ENCODE measurements around the gene NOX4.
"Not testable (repeated sequence)": the region's sequence is repeated elsewhere in the genome, so short reads cannot be mapped to it uniquely, and the experiment has no call there.

The NOX4 gene

DNA sequence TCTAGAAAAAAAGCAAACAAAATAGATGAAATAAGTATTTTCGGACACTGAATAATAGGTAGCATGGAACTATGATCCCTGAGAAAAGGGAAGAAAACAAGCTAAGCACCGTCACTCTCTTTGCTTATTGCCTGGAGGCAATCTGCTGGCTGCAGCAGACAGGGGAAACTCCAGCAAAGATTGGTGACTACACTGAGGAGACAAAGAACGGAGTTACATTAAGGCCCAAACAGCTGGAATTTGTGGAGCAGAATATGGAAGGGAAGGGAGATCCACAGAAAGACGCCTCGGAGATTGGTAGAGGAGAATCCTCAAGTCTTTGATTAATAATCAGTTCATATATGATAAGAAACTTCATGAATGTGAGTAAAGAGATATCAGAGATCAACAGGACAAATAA is 163.3 kb downstream of the NOX4 start:
- POLR2A ChIA-PET: no interaction called here

DNA sequence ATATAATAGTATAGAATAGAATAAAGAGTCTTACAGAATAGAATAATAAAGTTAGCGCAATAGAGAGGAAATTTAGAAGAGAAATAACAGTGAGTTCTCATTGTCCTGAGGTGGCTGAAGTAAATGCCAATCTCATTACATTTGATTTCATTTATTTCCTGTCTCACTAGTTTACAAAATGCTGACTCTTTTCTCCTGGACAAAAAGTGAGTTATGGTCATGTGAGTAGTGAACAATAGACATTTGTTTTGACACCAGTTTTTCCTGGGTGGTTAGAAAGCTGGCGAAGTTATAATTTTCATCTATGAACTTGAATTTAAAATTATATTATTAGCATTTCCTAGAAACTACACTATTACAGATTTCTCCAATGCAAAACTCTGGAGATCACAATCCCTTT is 169.8 kb downstream of the NOX4 start:
- ChIA-PET POLR2A (no interaction called here), CTCF (no interaction called here)
- DNase-seq (ENCODE audit: extremely low spot score): no peak
- no peak for TF ChIP-seq SUZ12 (IDR thresholded peaks at IDR 0.05)

More for the DNA sequence above, 163.3 kb downstream of the NOX4 start:
- TF ChIP-seq ZNF384 (IDR thresholded peaks at IDR 0.05) (no peak), SP1 (IDR thresholded peaks at IDR 0.05) (no peak), FOXM1 (IDR thresholded peaks at IDR 0.05; ENCODE audit: borderline replicate concordance) (no peak)
- CTCF ChIA-PET: interaction anchor here (0.6 kb wide), 1 partner anchor 42 kb away, joined by 3 read pairs; no protein-coding TSS in a partner anchor
- DNase-seq (ENCODE audit: extremely low spot score): no peak

DNA sequence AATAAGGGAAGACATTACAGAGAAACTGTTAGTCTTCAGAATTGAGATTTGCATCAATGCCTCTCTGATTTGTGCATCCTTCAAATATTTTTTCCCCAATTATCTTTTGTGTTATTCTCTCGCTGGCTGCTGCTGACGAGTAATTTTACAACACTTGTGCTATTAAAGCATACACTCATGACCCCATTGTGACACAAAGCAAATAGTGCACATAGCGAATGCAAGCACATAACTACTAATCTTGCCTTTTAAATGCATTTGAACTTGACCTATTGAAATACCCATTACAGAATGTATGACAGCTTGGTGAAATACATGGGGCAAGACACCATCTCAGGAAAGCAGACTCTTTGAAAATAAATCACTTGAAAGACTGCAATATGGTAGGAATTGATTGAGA is 180.6 kb downstream of the NOX4 start:
- DNase-seq (ENCODE audit: extremely low spot score); POLR2A ChIA-PET; CTCF ChIA-PET: not testable (repeated sequence)

DNA sequence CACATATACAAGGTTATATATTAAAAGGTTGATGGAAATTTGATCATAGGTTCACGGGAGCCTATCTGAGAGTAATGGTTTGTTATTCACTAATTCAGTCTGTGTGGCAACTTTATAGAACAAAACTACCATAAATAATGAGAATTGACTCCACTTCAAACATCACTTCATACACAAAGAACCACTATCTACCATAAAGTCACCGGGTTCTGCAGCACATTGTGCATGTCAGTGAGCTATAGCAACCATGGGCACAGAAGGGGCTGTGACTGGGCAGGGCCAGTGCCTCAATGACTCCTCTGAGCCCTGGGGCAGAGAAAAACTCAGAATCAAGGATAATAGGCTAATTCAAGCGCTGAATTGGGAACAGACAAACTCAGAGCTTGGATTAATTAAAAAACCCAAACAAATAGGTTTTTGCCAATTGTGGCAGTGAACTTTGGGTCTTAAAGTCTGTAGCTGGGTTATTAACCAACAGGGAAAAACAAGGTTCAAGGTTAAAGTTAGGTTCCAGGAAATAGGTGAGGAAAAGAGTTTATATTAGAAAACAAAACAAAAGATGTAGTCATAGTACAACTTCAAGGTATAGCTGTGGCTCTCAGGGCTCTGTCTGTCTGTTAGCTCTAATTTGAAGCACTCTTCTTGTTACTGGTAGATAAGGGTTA is 181.7 kb downstream of the NOX4 start:
- POLR2A ChIA-PET; DNase-seq (ENCODE audit: extremely low spot score); CTCF ChIA-PET: not testable (repeated sequence)

DNA sequence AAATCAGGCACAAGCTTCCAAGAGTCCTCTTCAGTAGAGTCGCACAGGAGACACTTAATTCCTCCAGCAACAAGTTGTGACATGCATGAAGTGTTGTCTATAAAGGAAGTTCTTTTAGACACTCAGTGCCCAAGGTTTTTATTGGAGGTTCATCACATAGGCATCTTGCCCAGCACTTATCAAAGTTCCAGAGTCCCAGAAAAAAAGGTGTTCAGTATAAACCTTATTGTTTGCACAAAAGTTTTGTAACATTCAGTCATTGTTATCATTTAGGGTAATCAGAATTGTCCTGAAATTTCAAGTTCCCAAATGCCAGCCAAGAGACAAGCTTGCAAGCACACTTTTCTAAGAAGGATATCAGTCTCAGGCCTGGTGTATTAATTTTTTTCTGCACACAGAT is 182.9 kb downstream of the NOX4 start:
- DNase-seq (ENCODE audit: extremely low spot score); CTCF ChIA-PET; POLR2A ChIA-PET: not testable (repeated sequence)

DNA sequence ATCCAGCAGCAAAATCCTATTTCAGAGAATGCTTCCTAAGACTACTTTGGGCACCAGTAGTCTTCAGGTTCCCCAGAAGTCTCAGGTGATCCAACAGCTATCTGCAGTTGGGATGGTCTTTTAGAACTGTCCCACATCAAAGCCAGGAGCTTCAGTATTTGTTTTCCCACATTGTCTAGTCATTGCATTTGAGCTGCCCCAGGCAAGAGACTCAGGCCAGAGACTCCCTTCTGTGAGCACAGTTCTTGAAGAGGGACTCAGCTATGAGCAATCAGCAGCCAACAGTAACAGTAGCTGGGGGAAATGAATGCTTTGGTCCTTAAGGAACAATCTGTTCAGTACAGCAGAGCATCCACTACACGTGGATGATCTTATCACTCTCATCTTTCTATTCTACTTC is 188.1 kb downstream of the NOX4 start:
- CTCF ChIA-PET; DNase-seq (ENCODE audit: extremely low spot score); POLR2A ChIA-PET: not testable (repeated sequence)

DNA sequence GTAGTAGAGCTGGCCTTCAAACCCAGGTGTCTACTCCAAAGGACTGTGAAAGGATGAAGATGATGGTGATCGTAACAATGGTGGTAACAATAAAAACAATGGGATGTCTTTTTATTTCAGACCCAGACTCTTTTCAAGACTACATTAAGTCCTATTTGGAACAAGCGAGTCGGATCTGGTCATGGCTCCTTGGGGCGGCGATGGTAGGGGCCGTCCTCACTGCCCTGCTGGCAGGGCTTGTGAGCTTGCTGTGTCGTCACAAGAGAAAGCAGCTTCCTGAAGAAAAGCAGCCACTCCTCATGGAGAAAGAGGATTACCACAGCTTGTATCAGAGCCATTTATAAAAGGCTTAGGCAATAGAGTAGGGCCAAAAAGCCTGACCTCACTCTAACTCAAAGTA is 196.2 kb downstream of the NOX4 start:
- CTCF ChIA-PET; POLR2A ChIA-PET; DNase-seq (ENCODE audit: extremely low spot score): not testable (repeated sequence)

DNA sequence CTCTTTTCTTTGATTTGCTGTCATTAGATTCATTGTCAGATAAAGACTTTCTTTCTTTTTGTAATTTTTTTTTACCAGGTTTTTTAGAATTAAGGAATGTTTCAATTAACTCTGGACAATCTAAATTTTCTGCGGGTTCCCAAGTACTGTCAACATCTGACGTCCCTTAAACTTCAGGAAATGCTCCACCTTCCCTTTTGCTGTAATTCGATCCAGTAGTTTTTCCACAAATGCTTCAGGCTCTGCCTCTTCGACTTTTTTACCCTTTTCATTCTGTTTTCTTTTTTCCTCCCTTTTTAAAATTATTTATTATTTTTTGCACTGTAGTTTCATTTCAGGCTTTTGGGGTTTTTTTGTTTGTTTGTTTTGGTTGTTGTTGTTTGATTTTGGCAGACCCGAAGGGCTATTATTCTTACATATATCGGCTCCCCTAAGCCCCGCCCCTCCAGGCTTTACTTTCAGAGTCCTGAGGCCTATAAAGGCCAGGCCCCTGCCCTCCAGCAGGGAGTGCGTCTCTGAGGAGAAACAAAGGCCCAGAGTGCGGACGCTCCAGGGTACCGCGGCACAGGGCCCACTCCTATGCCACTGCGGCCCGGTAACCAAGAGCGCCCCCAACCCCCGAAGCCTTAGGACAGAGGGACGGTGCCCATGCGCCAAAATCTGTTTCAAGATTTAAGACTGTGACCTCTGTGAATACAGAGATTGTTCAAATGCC is 197.1 kb downstream of the NOX4 start:
- DNase-seq (ENCODE audit: extremely low spot score): no peak
- CTCF ChIA-PET: no interaction called here
- POLR2A ChIA-PET: no interaction called here
- no peak for TF ChIP-seq FOXM1 (IDR thresholded peaks at IDR 0.05; ENCODE audit: borderline replicate concordance)
- TF ChIP-seq L3MBTL2 (conservative IDR thresholded peaks at IDR 0.05): no peak
- TF ChIP-seq ZNF384 (IDR thresholded peaks at IDR 0.05): no peak
- no peak for TF ChIP-seq ELF4 (IDR thresholded peaks at IDR 0.05)
- TF ChIP-seq HDGF (IDR thresholded peaks at IDR 0.05; ENCODE audit: borderline replicate concordance): no peak
- TF ChIP-seq ARNT (IDR thresholded peaks at IDR 0.05): no peak
- no peak for TF ChIP-seq LEF1 (IDR thresholded peaks at IDR 0.05; ENCODE audit: borderline replicate concordance)
- no peak for TF ChIP-seq TARDBP (IDR thresholded peaks at IDR 0.05)
- no peak for TF ChIP-seq SP1 (IDR thresholded peaks at IDR 0.05)
- TF ChIP-seq BHLHE40 (IDR thresholded peaks at IDR 0.05; ENCODE audit: borderline replicate concordance): no peak
- no peak for TF ChIP-seq SUZ12 (IDR thresholded peaks at IDR 0.05)
- TF ChIP-seq, protein P1, sequence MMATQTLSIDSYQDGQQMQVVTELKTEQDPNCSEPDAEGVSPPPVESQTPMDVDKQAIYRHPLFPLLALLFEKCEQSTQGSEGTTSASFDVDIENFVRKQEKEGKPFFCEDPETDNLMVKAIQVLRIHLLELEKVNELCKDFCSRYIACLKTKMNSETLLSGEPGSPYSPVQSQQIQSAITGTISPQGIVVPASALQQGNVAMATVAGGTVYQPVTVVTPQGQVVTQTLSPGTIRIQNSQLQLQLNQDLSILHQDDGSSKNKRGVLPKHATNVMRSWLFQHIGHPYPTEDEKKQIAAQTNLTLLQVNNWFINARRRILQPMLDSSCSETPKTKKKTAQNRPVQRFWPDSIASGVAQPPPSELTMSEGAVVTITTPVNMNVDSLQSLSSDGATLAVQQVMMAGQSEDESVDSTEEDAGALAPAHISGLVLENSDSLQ (IDR thresholded peaks at IDR 0.05): no peak
- TF ChIP-seq NFRKB (IDR thresholded peaks at IDR 0.05): no peak
- no peak for TF ChIP-seq FOXA1 (IDR thresholded peaks at IDR 0.05)
- no peak for TF ChIP-seq CTBP1 (IDR thresholded peaks at IDR 0.05; ENCODE audit: borderline replicate concordance)
- no peak for TF ChIP-seq FOXK2 (IDR thresholded peaks at IDR 0.05)

DNA sequence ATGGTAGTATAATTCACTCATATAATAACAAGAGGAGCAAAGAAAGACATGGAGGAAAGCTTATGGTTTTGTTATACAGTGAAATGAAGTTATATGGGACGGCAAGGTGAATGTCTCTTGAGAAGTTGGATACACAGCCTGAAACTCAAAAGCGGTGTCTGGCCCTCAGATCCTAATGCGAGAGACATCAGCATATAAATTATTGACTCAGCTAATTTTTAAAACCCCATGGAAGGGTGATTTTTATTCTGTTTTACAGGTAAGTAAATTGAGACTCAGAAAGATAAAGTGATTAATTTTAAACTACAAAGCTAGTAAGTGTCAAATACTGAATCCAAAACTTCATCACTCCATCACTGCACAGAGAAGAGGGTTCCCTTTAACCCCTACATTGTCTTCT is 203.2 kb downstream of the NOX4 start:
- DNase-seq (ENCODE audit: extremely low spot score); POLR2A ChIA-PET; CTCF ChIA-PET: not testable (repeated sequence)

DNA sequence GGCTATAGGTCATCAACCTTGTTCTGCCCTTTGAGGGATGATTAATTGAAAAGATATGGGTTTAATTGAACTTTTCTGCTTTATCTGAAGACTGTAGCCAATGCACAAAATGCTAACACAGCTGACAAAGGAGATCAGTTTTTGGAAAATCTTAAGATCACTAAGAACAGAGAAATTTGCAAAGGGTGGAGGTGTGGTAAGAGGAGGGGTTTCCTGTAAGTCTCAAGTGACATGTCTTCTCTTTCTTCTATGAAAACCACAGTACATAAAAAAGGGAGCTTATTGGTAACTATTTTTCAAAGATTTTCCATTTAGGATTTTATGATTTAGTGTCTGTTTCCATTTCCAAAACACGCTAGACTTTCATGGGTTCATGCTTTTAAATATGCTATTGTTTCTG is 204.6 kb downstream of the NOX4 start:
- POLR2A ChIA-PET; DNase-seq (ENCODE audit: extremely low spot score); CTCF ChIA-PET: not testable (repeated sequence)

DNA sequence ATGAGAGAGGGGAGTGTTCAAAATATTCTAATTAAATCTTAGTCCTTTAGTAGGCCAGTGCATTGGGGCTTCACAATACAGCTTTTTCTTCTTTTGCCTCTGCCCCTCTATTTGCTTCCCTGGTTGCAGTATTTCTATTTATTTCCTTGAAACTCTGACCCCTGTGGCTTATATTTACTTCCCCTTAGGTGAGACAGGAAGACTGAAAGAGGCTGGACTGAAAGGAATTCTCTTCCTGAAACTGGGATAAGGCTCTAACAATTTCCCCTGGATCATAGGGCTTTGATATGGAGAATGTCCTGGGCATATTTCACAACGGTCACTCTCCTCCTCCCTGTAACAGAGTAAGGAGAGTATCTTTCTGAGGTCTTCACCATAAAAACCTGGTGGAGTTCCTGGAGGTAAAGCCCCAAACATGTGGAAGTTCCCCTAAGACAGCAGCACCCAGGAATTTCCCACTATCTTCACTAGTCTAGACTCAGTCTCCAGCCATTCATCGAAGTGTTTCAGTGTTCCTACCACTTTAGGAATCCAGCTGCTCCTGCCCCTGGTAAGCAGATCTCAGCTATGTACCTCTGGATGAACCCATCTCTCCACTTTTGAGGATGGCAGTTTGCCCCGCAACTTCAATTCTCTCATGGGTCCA is 210.0 kb downstream of the NOX4 start:
- CTCF ChIA-PET; POLR2A ChIA-PET; DNase-seq (ENCODE audit: extremely low spot score): not testable (repeated sequence)
